NCI-H128 (cell line): ENCODE results near the gene WNT3.
"Not testable (repeated sequence)": the region's sequence is repeated elsewhere in the genome, so short reads cannot be mapped to it uniquely, and the experiment has no call there.

ENCODE experiments used
- DNase-seq: peaks from one replicate; lab custom pipeline; 2025; ENCODE audit not compliant: unreplicated experiment; lab: John Stamatoyannopoulos, UW

Gene WNT3

DNA sequence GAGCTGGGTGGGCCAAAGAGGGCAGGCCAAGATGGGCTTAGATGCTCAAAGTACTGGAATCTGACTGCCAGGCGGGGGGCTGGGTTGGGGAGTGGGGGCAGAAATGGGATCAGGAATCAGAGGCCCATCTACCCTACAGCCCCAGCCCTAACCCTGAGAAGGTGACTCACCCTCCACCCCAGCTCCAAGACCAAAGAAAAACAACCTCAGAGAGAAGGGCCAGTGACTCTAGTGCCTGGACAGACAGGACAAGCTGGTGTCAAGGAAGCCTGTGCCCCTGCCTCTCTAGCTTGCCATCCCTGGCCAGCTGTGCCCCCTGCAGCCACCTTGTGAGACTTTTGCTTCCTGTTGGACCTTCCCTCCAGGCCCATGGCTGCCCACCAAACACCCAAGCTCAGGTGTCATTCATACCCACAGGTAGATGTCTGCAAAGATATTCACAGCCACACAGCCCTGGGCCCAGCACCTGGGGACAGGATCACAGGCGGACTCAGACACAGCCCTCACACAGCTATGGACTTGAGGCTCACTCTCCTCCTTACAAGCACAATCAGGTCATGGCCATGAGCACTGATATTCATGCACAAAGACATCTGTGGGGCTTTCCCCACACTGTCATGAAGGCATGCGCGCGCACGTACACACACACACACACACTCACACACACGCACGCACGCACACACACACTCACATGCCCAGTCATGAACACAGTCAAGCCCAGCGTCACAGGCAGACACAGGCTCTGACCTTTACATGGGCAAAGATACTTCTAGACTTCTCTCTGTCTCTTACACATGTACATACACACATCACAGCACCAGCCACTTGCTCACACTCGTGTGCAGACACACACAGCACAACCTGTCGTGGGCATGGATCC lies 2.8 kb downstream of the WNT3 start:
- no peak for DNase-seq

DNA sequence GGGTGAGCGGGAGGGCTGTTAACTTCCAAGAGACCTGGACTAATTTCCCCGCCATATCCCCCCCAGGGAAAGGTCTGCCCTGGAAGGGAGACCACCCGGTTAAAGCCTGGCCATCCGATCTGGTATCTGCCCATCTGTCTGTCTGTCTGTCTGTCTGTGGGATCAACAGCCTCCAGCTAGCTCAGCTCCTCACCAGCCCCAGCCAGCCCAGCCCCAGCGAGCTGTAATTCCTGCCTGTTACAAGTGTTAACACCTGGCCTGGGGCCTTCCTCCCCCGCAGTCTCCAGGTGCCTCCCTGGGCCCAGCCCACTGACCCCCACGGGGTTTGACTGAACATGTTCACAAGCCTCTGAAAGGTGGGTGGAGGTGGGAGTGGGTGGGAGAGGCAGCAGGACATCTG lies 4.0 kb downstream of the WNT3 start:
- DNase-seq: no peak

DNA sequence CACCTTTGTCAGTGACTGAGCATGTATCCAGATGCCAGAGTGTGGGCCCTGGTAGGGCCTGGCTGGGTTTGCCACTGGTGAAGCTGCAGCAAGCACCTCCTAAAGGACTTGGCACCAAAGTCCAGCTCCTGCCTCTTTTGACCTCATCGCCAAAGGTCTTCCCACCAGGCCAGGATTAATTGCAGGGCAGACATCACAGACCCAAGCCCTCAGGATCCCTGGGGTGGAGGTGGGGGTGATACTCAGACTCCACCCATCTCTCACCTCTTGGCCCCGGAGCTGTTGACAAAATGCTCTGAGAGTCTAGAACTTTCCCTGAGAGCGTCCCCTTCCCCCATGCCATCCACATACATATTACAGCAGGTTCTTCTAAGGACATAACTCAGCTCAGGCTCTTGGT lies 4.6 kb downstream of the WNT3 start:
- no peak for DNase-seq

DNA sequence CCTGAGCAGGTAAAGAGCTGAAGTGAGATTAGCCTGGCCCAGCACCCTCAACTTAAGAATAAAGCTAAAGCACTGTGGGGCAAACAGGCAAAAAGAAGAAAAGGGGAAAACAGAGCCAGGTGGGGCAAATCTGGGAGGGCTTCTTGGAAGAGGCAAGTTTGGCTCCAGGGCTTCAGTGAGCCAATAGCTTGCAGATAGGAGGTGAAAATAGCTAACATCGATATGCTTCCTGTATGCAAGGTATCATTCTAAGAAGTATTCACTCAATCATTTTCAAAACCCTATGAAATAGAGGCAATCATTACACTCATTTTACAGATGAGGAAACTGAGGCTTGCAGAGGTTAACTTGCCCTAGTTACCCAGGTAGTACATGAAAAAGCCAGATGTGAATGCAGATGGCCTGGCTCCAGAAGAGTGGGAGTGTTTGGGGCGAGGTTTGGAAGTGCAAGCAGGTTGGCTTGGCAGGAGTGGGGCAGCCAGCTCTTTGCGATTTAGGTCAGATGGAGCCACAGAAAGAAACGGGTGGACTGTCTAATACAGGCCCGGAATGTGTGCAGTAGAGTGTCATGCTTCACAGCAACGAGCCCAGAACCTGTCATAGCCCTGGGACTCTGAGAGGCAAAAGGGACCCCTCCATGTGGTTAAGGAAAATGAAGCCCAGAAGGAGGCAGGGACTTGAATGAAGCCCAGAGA lies 5.7 kb downstream of the WNT3 start:
- no peak for DNase-seq

DNA sequence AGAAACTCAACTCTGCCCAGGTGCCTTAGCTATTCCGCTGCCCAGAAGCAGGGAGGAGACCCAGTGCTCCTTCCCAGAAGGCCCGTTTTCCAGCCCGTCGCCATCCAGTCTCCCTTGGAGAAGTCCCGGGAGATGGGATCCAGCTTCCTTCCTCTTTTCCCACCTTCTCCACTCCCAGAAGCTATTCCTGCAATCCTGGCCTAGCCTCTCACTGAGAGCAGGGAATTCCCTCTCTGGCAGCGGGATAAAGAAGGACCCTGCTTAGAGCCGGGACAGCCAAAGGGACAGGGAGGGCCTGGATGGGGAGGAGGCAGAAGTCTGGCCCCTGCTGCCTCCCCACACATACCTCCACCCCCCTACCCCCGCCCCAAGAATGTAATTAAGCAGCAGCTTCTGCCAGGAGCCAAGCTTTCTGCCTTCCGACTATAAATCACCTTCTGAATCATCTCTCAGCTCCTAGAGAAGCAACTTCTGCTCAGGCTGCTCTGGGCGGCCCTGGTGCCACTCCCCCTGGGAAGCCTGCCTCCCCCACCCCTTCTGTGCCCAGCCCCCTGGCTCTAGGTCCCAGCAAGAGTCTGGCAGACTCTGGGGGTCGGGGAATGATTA lies 6.4 kb downstream of the WNT3 start:
- no peak for DNase-seq

DNA sequence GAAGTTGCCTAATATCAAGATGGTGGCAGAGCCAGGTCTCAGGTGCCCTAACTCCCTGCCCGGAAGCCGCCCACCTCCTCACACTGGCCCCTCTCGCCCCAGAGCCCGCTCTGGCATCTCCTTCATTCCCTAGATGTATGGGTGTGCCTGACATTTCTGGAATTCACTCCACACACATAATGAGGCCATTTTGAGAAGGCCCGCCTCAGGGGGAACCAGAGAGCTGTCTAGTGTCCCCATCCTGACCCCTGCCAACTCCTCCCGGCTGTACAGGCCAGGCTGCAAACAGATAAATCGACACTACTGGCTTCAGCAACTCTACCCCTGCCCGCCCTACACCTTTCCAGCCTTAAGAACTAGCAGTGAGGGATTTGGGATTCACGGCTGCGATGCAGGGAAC lies 7.7 kb downstream of the WNT3 start:
- no peak for DNase-seq

DNA sequence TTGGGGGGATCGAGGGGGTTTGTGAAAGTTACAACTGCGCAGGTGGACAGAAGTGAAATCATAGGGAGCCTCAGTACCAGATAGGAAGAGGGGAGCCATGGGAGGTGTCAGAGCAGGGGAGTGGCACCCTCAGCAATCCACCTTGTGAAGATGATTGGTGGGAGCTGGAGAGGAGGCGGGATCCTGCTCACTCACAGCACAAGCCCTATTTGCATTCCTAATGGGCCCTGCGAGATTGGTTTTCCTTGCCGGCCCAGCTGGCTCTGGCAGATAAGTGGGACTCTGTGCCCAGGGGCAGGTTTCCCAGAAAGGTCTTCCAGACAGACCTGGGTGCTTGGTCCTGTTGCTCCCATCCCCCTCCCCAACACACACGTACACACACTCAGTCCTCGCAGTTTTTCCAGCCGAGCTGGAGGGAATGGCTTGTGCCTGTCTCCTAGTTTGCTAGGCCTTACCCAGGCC lies 9.4 kb downstream of the WNT3 start:
- DNase-seq: no peak

DNA sequence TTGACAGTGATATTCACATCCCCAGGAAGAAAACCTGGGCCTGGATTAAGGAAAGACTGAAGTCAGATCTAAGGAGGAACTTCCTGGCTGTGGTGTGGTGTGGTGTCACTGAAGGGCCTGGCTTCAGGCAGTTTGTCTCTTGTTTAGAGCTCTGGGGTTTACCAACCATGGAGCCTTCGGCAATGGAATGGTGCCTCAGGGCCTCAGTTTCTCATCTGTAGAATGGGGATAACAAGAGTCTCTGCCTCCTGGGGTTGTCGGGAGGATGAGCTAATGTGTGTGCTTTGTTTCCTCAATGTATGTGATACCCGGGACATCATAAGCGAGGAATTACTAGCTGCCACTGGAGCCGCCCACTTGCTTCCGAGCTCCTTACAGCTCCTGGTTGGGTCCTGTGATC lies 12.7 kb downstream of the WNT3 start:
- no peak for DNase-seq

DNA sequence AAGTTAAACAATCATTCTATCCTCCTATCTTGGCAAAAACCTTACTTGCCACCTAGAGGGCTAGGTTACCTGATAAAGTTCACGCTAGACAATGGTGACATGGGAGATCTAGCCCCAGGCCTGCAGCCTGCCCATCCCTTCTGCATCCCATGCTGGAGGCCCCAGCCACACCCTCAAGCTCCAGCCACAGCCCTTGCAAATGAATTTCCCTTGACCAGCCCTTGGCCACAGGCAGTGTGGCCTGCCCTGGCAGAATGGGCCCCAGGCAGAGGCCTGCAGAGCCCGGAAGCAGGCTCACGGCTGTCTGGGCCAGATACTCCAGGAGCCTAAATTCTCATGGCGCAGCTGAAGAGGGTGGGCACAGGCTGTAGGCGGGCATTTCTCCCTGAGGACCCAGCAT lies 14.9 kb downstream of the WNT3 start:
- DNase-seq: no peak

DNA sequence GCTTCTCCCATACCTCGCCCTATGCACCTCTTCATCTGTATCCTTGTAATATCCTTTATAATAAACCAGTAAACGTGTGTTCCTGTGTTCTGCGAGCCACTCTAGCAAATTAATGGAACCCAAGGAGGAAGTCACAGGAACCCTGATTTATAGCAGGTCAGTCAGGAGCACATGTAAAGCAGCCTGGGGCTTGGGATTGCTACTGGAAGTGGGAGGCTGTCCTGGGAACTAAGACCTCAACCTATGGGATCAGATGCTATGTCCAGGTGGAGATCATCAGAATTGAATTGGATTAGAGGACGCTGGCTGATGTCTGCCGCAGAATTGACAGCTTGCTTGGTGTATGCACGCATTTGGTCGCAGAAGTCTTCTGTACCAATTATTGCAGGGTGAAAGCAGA lies 15.7 kb downstream of the WNT3 start:
- DNase-seq: no peak

DNA sequence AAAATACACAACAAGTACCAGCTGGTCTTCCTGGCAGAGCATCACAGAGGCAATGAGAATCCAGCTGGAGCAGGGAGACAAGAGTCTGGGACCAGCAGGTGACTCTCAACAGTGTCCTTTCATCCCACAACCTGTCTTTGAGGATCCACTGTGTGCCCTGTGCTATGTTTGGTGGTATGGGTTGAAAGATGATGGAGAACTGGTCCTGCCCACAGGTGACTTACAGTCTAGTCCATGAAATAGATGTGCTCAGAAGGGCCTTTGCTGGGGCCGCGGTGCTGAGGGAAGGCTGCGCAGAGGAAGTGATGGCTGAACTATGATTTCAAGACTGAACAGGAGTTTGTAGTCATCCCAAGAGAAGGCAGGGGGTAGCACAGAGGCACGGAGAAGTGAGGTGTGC lies 17.9 kb downstream of the WNT3 start:
- DNase-seq: no peak

DNA sequence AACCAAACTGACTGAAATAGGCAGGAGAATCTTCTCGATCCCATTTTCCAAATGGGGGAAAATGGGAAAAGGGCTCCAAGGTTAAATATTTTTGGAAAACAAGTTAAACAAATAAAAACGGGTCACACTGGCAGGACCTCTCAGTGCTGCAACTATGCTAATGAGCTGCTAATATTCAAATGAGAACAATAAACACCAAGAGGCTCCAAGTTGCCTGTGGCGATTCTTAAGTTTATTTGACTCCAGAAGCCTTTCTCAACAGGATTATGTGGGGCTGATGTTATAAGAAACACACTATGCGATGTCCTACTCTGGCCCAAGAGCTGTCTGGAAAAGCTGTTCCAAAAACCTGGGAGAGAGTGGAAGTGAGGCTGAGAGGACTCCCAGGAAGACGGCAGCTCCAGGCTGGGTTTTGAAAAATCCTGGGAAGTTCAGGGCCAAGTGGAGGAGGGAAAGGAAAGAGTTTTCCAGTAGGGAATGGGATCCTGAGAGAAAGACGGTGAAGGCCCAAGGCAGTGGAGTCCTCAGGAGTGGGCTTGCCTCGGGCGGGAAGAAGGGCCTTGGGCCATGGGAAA lies 21.4 kb downstream of the WNT3 start:
- DNase-seq: no peak

DNA sequence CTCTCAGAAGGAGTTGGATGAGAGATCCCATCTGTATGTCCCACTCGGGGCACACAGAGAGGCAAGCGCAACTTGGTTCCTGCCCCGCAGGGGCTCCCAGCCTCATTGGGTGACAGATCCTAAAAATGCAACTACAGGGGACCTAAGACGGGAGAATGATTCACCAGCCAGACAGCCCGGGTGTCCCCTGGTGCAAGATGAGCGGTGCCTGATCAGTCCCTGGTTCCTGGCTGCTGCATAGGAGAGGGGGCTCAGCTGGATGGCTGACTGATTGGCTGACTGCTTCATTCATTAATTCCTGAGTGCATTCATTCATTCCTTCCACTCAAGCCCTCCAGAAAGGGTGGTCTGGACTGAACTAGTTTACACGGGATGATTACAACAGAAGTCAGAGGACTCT lies 22.0 kb downstream of the WNT3 start:
- DNase-seq: no peak

DNA sequence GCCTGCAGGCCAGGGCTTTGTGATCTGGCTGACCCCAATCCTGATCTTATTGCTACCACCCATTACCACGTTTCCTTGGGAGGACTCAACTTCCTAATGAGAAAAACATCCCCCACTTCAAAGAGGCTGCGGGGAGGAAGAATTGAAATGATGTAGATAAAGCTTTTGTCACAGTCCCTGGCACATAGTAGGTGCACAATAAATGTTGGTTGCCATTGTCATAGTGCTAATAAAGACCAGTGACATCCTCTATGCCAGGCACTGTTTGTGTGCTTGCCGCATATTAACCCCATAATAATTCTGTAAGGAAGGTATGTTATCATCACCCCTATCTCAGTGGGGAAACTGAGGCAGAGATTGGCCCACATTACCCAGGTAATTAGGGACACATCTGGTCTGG lies 22.4 kb downstream of the WNT3 start:
- DNase-seq: no peak

DNA sequence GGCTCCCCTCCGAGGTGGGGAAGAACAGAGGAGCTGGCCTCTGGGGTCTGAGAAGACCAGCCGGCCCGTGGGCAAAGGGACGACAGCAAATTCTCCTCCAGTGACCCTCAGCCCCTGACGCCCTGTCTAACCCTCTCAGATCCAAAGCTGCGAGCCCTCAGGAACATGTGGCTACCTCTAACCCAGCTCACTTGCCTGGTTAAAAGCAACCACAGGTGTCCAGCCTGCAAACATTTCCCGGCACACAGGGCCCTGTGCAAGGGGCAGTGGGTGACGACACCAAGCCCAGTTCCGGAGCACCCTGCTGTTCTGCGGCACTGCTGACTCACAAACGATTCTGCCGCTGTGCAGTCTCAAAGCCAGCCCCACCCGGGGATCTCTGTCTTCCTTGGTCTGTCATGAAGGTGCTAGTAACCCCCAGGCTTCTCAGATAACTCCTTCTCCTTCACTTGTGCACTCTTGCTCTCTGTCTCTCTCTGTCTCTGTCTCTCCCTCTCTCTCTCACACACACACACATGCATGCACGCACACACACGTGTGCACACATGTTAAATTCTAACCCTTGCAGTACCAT lies 23.0 kb downstream of the WNT3 start:
- DNase-seq: no peak

DNA sequence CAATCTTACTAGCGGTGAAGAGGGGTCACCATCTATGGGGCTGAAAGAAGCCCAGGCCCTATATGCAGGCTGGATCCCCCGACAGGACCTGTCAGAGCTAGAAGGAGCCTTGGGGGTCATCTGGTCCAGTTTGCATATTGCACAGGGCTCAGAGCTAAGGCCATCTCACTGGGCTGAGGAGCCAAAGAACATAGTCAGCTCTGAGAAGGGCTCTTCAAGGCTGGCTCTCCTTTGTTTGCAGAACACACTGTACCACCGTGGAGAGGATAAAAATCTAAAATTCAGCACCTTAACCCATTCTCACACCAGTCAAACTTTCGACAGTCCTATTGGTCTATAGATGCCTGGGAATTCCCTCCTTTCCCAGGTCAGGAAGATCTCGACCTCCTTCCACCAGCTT lies 24.2 kb downstream of the WNT3 start:
- DNase-seq: no peak

DNA sequence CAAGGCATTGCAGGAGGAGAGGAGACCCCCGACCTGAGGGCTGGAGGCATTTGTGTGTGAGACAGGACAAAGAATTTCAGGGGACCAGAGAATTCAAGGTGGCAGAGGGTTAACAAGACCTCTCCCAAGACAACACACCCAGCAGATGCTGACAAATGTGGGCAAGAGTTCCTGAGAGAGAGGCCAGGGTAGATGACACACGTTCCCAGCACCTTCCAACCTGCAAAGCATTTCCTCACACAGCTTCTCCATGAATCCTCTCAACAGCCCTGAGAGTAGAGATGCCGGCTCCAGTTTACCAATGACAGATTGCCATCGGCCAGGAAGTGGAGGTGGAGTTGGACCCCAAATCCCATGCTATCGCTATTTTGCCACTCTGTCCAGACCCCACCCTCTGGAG lies 25.0 kb downstream of the WNT3 start:
- no peak for DNase-seq

DNA sequence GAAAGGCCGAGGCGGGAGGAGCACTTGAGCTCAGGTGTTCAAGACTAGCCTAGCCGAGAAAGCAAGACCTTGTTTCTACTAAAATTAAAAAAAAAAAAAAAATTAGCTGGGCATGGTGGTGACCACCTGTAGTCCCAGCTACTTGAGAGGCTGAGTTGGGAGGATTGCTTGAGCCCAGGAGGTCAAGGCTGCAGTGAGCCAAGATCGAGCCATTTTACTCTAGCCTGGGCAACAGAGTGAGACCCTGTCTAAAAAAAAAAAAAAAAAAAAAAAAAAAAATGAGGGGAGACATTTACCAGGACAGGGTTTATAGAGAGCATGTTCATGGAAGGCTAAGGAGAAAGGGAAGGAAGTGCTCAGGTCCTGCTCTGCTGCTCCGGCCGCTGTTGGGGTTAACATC lies 25.5 kb downstream of the WNT3 start:
- not testable (repeated sequence) for DNase-seq

DNA sequence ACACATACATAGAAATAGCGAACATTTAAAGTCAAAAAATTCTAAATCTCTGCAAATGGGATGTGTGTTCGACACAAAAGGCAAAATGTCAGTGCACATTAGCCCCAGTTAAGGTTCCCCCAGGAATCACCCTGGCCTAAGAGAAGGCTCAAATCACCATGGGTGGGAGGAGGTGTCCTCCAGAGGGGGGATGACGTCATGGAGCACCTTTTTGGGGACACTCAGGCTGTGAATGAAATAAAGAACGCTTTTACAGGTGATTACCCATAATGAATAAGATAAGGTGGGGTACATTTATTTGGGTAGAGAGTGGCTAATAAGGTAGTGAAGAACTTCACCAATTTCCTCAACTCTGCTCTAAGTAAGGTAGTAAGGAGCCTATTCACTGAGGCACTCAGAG lies 26.4 kb downstream of the WNT3 start:
- no peak for DNase-seq

DNA sequence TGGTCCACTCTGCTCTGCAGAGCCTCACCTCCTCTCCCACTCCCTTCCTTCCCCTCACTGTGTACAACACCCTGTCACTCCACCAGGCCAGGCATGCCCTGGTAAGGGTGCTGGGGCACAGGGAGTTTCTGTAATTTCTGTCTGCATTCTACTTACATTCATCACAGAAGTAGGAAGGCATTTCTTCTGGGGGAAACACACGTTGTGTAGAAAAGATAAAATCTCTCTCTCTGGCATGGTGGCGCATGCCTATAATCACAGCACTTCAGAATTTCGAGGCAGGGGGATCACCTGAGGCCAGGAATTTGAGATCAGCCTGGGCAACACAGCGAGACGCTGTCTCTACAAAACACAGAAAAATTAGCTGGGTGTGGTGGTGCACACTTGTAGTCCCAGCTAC lies 27.0 kb downstream of the WNT3 start:
- no peak for DNase-seq

DNA sequence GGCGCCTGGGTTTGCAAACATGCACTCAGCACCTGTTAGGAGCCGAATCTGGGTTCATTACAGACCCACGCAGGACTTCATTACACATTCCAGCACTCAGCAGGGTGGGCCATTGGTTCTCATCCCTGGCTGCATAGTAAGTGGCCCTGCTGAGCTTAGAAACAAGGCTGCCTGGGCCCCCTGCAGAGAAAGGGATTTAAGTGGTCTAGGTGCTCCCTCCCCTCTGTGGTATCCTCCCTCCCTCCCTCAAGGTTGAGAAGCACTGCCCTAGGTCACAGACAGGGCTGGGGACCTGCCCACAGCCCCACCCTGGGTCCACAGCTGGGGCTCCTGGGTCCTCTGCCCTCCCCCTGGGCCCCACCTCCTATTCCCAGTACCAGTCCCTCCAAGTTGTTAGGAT lies 28.3 kb downstream of the WNT3 start:
- no peak for DNase-seq
